GM06990 (cell line): ENCODE results near the gene RSKR.

ENCODE experiments used
- DNase-seq: peaks from one replicate; pipeline ENCODE4 v3.0.0-alpha.2; 2011; ENCODE audit not compliant: insufficient read length; ENCODE audit errors: extremely low read depth
- H3K27me3 ChIP-seq: replicated peaks from 2 replicates; pipeline ENCODE4 v1.6.0; 2011; ENCODE audit warnings: low read length; ENCODE audit not compliant: control insufficient read depth, insufficient read depth
- H3K36me3 ChIP-seq: 2 replicates; pipeline ENCODE4 v1.5.1; 2011; ENCODE audit warnings: low read length; ENCODE audit not compliant: control insufficient read depth, insufficient read depth
- H3K4me3 ChIP-seq: replicated peaks from 2 replicates; pipeline ENCODE4 v1.5.1; 2011; ENCODE audit warnings: low read depth, mild to moderate bottlenecking, control low read depth, low read length
- TF ChIP-seq, protein P1 (sequence below): IDR thresholded peaks from 2 replicates; pipeline ENCODE4 v1.5.1; 2011; ENCODE audit warnings: low read length, control low read depth, mild to moderate bottlenecking, inconsistent platforms; ENCODE audit not compliant: insufficient read depth, poor library complexity, severe bottlenecking

The RSKR gene

DNA sequence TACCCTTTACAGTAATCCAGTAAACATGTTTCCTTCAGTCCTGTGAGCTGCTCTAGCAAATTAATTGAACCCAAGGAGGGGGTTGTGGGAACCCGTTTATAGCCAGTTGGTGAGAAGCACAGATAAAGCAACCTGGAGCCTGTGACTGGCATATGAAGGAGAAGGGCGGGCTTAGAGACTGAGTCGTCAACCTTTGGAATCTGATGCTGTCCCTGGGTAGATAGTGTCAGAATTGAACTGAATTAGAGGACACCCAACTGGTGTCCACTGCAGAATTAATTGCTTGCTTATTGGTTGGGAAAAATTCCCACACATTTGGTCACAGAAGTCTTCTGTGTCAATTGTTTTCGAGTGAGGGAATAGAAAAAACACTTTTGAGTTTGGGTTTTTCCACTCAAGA lies 12.8 kb upstream of the RSKR start:
- TF ChIP-seq, protein P1, sequence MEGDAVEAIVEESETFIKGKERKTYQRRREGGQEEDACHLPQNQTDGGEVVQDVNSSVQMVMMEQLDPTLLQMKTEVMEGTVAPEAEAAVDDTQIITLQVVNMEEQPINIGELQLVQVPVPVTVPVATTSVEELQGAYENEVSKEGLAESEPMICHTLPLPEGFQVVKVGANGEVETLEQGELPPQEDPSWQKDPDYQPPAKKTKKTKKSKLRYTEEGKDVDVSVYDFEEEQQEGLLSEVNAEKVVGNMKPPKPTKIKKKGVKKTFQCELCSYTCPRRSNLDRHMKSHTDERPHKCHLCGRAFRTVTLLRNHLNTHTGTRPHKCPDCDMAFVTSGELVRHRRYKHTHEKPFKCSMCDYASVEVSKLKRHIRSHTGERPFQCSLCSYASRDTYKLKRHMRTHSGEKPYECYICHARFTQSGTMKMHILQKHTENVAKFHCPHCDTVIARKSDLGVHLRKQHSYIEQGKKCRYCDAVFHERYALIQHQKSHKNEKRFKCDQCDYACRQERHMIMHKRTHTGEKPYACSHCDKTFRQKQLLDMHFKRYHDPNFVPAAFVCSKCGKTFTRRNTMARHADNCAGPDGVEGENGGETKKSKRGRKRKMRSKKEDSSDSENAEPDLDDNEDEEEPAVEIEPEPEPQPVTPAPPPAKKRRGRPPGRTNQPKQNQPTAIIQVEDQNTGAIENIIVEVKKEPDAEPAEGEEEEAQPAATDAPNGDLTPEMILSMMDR, result no peak
- DNase-seq, result no peak
- Histone ChIP-seq H3K27me3 (no peaks in the 10 kb centered on the region), H3K4me3 (no peak overlapping the region), H3K36me3 (peaks cover 28% of the 10 kb centered on the region)

DNA sequence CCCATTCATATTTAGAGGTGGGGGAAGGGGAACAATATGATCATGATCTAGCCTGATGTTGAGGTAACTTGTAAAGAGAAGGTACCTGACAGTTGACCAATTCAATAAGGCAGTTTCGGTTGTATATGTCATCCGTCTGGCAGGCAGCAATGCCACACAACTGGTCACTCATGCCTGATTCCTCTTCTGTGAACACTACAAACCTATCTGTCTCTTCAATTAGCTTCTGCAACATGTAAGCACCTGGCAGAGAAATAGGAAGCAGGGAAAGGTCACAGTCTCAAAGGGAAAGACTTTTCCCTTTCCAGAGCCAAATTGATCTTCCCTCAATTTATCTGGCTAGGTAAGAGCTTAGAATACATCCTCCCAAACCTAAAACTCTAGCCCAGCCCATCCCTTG lies 10.2 kb upstream of the RSKR start:
- TF ChIP-seq, protein P1, result no peak
- DNase-seq, result no peak
- peaks cover 39% of the 10 kb centered on the region for H3K36me3 ChIP-seq

DNA sequence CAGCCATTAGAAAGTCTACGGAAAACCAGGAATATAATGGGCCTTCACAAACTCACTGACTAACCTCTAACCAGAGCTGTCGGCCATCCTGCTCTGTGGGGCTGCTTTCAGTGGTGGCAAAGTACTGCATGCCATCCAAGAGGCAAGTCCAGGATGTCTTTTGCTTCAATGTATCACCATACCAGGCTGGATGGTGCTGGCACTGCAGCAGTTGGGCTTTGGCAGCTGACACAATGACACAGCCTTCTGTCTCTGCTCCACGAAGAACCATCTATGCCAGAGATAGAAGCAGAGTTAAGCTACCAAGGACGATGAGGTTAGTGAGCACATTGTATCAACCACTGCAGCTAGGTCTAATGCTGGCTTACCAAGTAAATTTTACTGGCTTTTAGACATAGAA lies 9.7 kb upstream of the RSKR start:
- TF ChIP-seq, protein P1, result no peak
- no peak for DNase-seq
- Histone ChIP-seq H3K27me3 (no peaks in the 10 kb centered on the region), H3K4me3 (no peak overlapping the region), H3K36me3 (peaks cover 42% of the 10 kb centered on the region)

More for the DNA sequence above, 10.2 kb upstream of the RSKR start:
- H3K4me3 ChIP-seq, result no peak overlapping the region
- H3K27me3 ChIP-seq, result no peaks in the 10 kb centered on the region

DNA sequence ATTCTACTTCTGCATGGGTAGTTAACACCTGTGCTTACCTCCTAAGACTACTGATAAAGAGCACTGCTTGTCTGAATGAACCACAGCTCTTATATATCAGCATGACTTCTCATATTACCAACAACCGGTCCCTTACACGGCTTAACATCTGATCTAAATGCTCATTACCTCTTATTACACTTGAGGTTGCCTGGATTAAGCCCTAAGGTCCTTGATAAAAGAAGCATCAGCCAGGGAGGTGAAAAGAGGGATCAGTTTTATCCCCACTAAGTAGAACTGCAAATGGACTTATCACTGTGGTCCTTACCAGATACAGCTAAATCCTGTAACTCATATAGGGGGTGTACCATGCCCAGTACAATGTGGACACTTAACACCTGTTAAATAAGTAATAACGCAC lies 8.2 kb upstream of the RSKR start:
- DNase-seq, result no peak
- TF ChIP-seq, protein P1, result no peak
- Histone ChIP-seq H3K27me3 (no peaks in the 10 kb centered on the region), H3K4me3 (no peak overlapping the region), H3K36me3 (peaks cover 38% of the 10 kb centered on the region)

DNA sequence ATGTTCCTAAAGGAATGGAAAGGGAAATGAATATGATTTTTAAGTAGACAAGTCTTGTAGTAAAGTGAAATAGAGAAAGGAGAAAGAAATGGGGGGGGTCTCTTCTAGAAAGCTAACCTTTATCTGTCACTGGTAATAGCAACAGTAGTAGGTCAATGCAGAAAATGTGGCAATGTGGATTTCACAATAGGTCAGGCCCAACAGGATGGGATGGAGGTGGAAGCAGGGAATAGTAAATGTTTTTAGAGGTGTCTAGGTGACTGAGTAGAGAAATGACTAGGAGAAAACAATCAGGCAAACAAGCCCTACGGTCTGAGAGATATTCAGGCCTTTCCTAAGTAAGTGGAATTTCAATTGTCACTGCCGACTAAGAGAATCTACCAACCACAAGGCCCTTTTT lies 6.0 kb upstream of the RSKR start:
- peaks cover 45% of the 10 kb centered on the region for H3K36me3 ChIP-seq
- no peaks in the 10 kb centered on the region for H3K27me3 ChIP-seq
- TF ChIP-seq, protein P1, result no peak
- no peak for DNase-seq
- no peak overlapping the region for H3K4me3 ChIP-seq

DNA sequence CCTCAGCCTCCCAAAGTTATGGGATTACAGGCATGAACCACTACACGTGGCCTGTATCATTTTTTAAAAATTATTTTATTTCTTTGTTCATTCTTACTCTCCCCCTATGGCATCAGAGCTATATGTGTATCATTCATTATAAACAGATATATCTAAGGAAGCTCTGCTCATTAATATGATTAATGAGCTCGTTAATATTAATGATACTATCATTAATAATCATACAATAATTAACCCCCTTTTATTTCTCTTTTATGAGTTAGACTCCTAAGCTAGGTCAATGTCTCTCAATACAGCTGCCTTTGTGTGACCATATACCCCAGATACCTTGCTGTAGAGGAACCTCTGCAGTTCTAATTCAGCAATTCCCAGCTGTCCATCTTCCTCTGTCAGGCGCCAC lies 4.5 kb upstream of the RSKR start:
- TF ChIP-seq, protein P1, result no peak
- no peak for DNase-seq
- Histone ChIP-seq H3K27me3 (no peaks in the 10 kb centered on the region), H3K4me3 (no peak overlapping the region), H3K36me3 (peaks cover 42% of the 10 kb centered on the region)
